ENCODE results near the gene AATF. TPM values are rescaled to one million over a fixed set of nuclear protein-coding genes. Genes with fewer than 3 reads are reported as not detected.

Gene AATF
- total RNA-seq, 1 donor from 2014 or later = 25.0 TPM

DNA sequence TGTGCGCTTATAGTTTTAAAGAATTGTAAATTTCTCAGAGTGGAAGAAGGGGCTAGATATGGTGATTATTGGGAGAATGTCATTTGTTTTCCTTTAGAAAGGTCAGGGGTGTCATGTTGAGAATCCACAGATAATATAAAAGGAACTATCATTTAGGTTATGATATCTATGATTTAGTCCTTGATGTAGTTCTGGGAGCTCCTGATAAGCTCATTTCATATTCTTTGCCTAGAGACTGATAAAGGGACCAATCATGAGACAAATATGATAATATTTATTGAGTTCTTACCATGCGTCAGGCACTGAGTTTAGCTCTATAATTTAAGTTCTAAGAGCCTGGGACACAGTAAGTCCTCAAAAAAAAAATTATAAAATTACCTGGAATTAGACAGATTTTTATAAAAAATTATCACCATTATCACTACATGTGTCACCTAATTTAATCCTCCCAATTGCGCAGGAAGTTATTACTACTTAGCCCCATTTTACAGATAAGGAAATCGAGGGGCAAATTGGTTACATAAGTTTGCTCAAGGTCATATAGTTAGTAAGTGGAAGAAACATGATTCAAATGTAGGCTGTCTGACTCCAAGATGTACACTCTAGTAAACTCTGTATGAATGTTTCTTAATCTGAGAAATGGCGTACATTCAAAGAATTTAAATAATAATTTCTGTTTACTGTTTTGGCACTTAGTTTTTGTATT is 2.5 kb downstream of the AATF start:
- TF ChIP-seq, protein P1, sequence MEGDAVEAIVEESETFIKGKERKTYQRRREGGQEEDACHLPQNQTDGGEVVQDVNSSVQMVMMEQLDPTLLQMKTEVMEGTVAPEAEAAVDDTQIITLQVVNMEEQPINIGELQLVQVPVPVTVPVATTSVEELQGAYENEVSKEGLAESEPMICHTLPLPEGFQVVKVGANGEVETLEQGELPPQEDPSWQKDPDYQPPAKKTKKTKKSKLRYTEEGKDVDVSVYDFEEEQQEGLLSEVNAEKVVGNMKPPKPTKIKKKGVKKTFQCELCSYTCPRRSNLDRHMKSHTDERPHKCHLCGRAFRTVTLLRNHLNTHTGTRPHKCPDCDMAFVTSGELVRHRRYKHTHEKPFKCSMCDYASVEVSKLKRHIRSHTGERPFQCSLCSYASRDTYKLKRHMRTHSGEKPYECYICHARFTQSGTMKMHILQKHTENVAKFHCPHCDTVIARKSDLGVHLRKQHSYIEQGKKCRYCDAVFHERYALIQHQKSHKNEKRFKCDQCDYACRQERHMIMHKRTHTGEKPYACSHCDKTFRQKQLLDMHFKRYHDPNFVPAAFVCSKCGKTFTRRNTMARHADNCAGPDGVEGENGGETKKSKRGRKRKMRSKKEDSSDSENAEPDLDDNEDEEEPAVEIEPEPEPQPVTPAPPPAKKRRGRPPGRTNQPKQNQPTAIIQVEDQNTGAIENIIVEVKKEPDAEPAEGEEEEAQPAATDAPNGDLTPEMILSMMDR (IDR thresholded peaks at IDR 0.05; ENCODE audit: unreplicated experiment) = no peak
- Mint-ChIP-seq H3K9me3 (ENCODE audit: unreplicated experiment) (no peaks in the 10 kb centered on the region), H3K27ac (ENCODE audit: unreplicated experiment) (no peak overlapping the region), H3K4me1 (ENCODE audit: unreplicated experiment) (peaks cover 29% of the 10 kb centered on the region), H3K36me3 (ENCODE audit: low read depth, unreplicated experiment) (peaks cover 22% of the 10 kb centered on the region), H3K27me3 (ENCODE audit: unreplicated experiment) (peaks cover 12% of the 10 kb centered on the region), H3K4me3 (ENCODE audit: unreplicated experiment) (peak overlapping the region; percentile 52)
- DNase-seq (ENCODE audit: low spot score) = no peak

DNA sequence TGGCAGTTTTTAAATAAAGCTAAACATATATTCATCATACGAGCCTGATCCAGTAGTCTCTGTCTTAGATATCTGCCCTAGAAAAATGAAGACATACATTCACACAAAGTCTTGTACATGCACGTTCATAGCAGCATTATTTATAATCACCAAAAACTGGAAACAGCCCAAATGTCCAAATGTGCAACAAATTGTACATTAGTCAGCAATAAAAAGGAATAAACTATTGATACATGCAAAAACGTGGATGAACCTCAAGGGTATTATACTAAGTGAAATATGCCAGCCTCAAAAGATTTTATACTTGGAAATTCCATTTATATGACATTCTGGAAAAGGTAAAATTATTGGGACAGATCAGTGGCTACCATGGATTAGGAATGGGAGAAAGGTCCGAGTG is 22.8 kb downstream of the AATF start:
- H3K9me3 Mint-ChIP-seq (ENCODE audit: unreplicated experiment) = no peaks in the 10 kb centered on the region
- H3K36me3 Mint-ChIP-seq (ENCODE audit: low read depth, unreplicated experiment) = no peaks in the 10 kb centered on the region
- no peak overlapping the region for H3K4me3 Mint-ChIP-seq (ENCODE audit: unreplicated experiment)
- DNase-seq (ENCODE audit: low spot score) = no peak
- H3K27me3 Mint-ChIP-seq (ENCODE audit: unreplicated experiment) = peaks cover 2% of the 10 kb centered on the region
- H3K27ac Mint-ChIP-seq (ENCODE audit: unreplicated experiment) = no peak overlapping the region
- TF ChIP-seq, protein P1 (IDR thresholded peaks at IDR 0.05; ENCODE audit: unreplicated experiment) = no peak
- no peaks in the 10 kb centered on the region for H3K4me1 Mint-ChIP-seq (ENCODE audit: unreplicated experiment)

GRCh38 chr17:36972186-36972700 is 23.5 kb downstream of the AATF start:
- no peak for DNase-seq (ENCODE audit: low spot score)
- TF ChIP-seq, protein P1 (IDR thresholded peaks at IDR 0.05; ENCODE audit: unreplicated experiment) = no peak
- H3K36me3 Mint-ChIP-seq (ENCODE audit: low read depth, unreplicated experiment) = no peaks in the 10 kb centered on the region
- no peak overlapping the region for H3K4me3 Mint-ChIP-seq (ENCODE audit: unreplicated experiment)
- H3K9me3 Mint-ChIP-seq (ENCODE audit: unreplicated experiment) = no peaks in the 10 kb centered on the region
- H3K4me1 Mint-ChIP-seq (ENCODE audit: unreplicated experiment) = no peaks in the 10 kb centered on the region
- H3K27ac Mint-ChIP-seq (ENCODE audit: unreplicated experiment) = no peak overlapping the region
- H3K27me3 Mint-ChIP-seq (ENCODE audit: unreplicated experiment) = peaks cover 2% of the 10 kb centered on the region

DNA sequence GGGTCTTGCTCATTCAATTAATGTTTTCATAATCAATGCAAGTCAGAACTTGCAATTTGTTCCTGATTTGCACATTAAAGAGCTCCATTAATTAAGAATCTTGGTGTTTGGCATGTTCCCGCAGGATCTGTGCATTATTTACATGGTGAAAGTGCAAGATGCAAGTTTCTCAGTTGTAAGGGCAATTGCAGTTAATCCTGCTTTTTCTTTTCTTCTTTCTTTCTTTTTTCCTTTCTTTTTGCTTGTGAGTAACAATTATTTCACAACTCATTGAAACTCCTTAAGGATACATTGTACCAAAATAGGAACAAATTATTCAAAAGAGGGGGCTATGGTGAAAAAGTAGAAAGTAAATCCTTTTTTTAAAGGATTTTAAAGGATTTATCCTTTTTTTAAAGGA is 24.2 kb downstream of the AATF start:
- H3K4me1 Mint-ChIP-seq (ENCODE audit: unreplicated experiment) = no peaks in the 10 kb centered on the region
- no peak overlapping the region for H3K4me3 Mint-ChIP-seq (ENCODE audit: unreplicated experiment)
- H3K9me3 Mint-ChIP-seq (ENCODE audit: unreplicated experiment) = no peaks in the 10 kb centered on the region
- H3K27me3 Mint-ChIP-seq (ENCODE audit: unreplicated experiment) = peaks cover 2% of the 10 kb centered on the region
- TF ChIP-seq, protein P1 (IDR thresholded peaks at IDR 0.05; ENCODE audit: unreplicated experiment) = no peak
- no peak overlapping the region for H3K27ac Mint-ChIP-seq (ENCODE audit: unreplicated experiment)
- H3K36me3 Mint-ChIP-seq (ENCODE audit: low read depth, unreplicated experiment) = no peaks in the 10 kb centered on the region
- no peak for DNase-seq (ENCODE audit: low spot score)

GRCh38 chr17:36975922-36976515 is 27.3 kb downstream of the AATF start:
- Mint-ChIP-seq H3K4me1 (ENCODE audit: unreplicated experiment) (peaks cover 6% of the 10 kb centered on the region), H3K27me3 (ENCODE audit: unreplicated experiment) (peaks cover 2% of the 10 kb centered on the region), H3K36me3 (ENCODE audit: low read depth, unreplicated experiment) (no peaks in the 10 kb centered on the region), H3K4me3 (ENCODE audit: unreplicated experiment) (no peak overlapping the region), H3K27ac (ENCODE audit: unreplicated experiment) (no peak overlapping the region), H3K9me3 (ENCODE audit: unreplicated experiment) (no peaks in the 10 kb centered on the region)
- no peak for DNase-seq (ENCODE audit: low spot score)
- TF ChIP-seq, protein P1 (IDR thresholded peaks at IDR 0.05; ENCODE audit: unreplicated experiment) = no peak
